Measurements from ENCODE around the gene IGSF5.
A peak's percentile ranks its signal among the peaks of the same experiment; 100 is the strongest.
"Not testable (repeated sequence)": the region's sequence is repeated elsewhere in the genome, so short reads cannot be mapped to it uniquely, and the experiment has no call there.

The IGSF5 gene

GRCh38 chr21:39744883-39745282 lies at the start of gene IGSF5:
TSS of gene IGSF5 (plus strand) at chr21:39745183. CDS start at chr21:39745510, 327 bp downstream.
- DNase-seq, result not testable (repeated sequence)

- no peak for DNase-seq
Observed at GRCh38 chr21:39696196-39696595, 48.8 kb upstream of the IGSF5 start.

- DNase-seq, result no peak
Observed at GRCh38 chr21:39696618-39697017, 48.4 kb upstream of the IGSF5 start.

GRCh38 chr21:39700318-39700717 lies 44.7 kb upstream of the IGSF5 start:
- DNase-seq, result no peak

GRCh38 chr21:39703578-39703977 lies 41.4 kb upstream of the IGSF5 start:
- no peak for DNase-seq

GRCh38 chr21:39705849-39706248 lies 39.1 kb upstream of the IGSF5 start:
- no peak for DNase-seq

- no peak for DNase-seq
Observed at GRCh38 chr21:39707316-39707715, 37.7 kb upstream of the IGSF5 start.

- no peak for DNase-seq
Observed at GRCh38 chr21:39710866-39711265, 34.1 kb upstream of the IGSF5 start.

- no peak for DNase-seq
Observed at GRCh38 chr21:39712273-39712672, 32.7 kb upstream of the IGSF5 start.

GRCh38 chr21:39712976-39713375 lies 32.0 kb upstream of the IGSF5 start:
- no peak for DNase-seq

GRCh38 chr21:39713905-39714304 lies 31.1 kb upstream of the IGSF5 start:
- no peak for DNase-seq

- no peak for DNase-seq
Observed at GRCh38 chr21:39714331-39714730, 30.7 kb upstream of the IGSF5 start.

GRCh38 chr21:39715804-39716397 lies 29.1 kb upstream of the IGSF5 start:
- peak in 1 of 2 donors; percentile 14 for DNase-seq

- DNase-seq, result no peak
Observed at GRCh38 chr21:39720126-39720778, 24.7 kb upstream of the IGSF5 start.

- DNase-seq, result no peak
Observed at GRCh38 chr21:39721885-39722284, 23.1 kb upstream of the IGSF5 start.

GRCh38 chr21:39724944-39725343 lies 20.0 kb upstream of the IGSF5 start:
- no peak for DNase-seq

- DNase-seq, result no peak
Observed at GRCh38 chr21:39726133-39726532, 18.9 kb upstream of the IGSF5 start.

- no peak for DNase-seq
Observed at GRCh38 chr21:39727401-39728120, 17.4 kb upstream of the IGSF5 start.

- DNase-seq, result no peak
Observed at GRCh38 chr21:39728341-39728740, 16.6 kb upstream of the IGSF5 start.

- no peak for DNase-seq
Observed at GRCh38 chr21:39730418-39731157, 14.4 kb upstream of the IGSF5 start.

- no peak for DNase-seq
Observed at GRCh38 chr21:39736716-39737115, 8.3 kb upstream of the IGSF5 start.

- no peak for DNase-seq
Observed at GRCh38 chr21:39737376-39738000, 7.5 kb upstream of the IGSF5 start.

- DNase-seq, result no peak
Observed at GRCh38 chr21:39738566-39738965, 6.4 kb upstream of the IGSF5 start.
